GM12874 (cell line): Measurements from ENCODE around the gene ZNF469.

Source experiments
- TF ChIP-seq, protein P1 (sequence below): IDR thresholded peaks from 2 replicates; pipeline ENCODE4 v1.5.1; 2011; ENCODE audit warnings: low read depth, mild to moderate bottlenecking, control low read depth, low read length, moderate library complexity; ENCODE audit not compliant: insufficient read depth

Gene ZNF469, protein sequence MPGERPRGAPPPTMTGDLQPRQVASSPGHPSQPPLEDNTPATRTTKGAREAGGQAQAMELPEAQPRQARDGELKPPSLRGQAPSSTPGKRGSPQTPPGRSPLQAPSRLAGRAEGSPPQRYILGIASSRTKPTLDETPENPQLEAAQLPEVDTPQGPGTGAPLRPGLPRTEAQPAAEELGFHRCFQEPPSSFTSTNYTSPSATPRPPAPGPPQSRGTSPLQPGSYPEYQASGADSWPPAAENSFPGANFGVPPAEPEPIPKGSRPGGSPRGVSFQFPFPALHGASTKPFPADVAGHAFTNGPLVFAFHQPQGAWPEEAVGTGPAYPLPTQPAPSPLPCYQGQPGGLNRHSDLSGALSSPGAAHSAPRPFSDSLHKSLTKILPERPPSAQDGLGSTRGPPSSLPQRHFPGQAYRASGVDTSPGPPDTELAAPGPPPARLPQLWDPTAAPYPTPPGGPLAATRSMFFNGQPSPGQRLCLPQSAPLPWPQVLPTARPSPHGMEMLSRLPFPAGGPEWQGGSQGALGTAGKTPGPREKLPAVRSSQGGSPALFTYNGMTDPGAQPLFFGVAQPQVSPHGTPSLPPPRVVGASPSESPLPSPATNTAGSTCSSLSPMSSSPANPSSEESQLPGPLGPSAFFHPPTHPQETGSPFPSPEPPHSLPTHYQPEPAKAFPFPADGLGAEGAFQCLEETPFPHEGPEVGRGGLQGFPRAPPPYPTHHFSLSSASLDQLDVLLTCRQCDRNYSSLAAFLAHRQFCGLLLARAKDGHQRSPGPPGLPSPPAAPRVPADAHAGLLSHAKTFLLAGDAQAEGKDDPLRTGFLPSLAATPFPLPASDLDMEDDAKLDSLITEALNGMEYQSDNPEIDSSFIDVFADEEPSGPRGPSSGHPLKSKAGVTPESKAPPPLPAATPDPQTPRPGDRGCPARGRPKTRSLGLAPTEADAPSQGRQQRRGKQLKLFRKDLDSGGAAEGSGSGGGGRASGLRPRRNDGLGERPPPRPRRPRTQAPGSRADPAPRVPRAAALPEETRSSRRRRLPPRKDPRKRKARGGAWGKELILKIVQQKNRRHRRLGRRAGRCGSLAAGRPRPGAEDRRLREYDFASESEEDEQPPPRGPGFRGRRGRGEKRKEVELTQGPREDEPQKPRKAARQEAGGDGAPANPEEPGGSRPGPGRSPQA (N-terminal part only)

DNA sequence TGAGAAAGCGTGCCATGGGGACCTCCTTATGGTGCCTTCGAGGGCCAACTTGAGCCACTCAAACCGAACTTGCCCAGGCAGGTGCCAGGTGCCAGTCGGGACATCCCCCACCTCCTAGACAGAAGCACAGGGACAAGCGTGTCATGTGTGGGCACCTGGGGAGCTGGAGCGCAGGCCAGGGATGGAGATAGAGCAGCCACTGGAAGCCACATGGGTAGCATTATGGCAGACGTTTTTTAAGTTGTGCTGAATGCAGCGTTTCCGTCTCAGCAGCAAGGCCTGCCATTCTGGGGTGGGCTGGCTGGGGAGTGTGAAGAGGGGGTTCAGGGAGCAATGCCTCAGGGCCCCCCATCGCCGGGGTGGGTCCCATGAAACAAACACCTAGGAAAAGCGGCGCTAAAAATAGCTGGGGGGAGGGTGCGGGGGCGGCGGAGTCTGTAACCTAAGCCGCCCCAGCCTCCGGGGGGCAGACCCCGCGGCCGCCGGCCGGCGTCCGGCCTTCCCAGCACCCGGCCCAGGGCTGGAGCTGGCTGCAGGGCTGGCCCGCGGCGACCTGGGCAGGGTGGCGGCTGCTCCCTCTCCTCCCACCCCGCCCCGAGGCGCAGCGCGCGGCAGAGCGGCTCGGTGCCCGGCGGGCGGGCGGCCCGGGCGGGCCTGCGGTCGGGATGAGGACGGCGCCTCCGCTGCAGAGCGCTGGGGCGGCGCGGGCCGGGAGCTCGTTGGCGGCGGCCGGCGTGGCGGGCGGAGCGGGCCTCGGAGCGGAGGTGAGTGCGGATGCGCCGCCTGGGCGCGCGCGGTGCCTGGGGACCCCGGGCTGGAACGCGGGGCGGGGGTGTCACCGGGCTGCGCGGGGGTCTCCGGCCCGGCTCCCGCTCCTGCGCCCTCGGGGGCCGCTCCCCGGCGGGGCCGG is at the start of gene ZNF469:
Gene ZNF469, plus strand, starts transcription at position 469 of the 910 bp plus-strand sequence. CDS start 44,512 bp downstream, outside the sequence.
- TF ChIP-seq, protein P1, sequence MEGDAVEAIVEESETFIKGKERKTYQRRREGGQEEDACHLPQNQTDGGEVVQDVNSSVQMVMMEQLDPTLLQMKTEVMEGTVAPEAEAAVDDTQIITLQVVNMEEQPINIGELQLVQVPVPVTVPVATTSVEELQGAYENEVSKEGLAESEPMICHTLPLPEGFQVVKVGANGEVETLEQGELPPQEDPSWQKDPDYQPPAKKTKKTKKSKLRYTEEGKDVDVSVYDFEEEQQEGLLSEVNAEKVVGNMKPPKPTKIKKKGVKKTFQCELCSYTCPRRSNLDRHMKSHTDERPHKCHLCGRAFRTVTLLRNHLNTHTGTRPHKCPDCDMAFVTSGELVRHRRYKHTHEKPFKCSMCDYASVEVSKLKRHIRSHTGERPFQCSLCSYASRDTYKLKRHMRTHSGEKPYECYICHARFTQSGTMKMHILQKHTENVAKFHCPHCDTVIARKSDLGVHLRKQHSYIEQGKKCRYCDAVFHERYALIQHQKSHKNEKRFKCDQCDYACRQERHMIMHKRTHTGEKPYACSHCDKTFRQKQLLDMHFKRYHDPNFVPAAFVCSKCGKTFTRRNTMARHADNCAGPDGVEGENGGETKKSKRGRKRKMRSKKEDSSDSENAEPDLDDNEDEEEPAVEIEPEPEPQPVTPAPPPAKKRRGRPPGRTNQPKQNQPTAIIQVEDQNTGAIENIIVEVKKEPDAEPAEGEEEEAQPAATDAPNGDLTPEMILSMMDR = no peak

DNA sequence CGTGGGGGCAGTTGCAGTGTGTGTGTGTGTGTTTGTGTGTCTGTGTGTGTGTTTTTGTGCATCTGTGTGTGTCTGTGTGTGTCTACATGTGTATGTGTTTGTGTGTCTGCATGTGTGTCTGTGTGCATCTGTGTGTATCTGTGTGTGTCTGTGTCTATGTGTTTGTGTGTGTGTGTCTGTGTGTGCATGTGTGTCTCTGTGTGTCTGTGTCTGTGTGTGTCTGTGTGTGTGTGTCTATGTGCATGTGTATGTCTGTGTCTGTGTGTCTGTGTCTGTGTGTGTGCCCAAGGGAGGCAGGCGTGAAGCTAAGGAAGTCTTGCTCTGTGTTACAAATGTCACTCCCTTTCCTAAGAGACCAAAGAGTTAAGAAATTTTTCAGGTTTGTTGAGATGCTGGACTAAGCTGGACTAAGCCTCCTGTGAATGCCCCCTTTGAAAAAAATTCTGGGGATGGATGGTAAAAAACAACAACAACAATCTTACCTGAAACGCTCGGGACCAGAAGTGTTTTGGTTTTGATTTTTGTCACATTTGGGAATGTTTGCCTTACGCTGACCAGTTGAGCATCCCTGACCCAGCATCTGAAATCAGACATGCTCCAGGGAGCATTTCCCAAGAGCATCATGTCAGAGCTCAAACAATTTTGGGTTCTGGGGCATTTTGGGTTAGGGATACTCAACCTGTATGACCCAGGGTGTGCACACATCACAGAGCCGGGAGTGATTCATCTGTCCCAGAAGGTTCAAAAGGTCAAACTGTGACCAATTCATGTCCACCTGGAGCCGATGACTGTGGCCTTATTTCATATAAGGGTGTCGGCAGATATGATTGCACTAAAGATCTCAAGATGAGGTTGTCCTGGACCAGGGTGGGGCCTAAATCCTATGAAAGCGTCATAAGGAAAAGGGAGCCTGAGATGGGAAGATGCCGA is 48.6 kb upstream of the ZNF469 start:
- TF ChIP-seq, protein P1 = no peak

DNA sequence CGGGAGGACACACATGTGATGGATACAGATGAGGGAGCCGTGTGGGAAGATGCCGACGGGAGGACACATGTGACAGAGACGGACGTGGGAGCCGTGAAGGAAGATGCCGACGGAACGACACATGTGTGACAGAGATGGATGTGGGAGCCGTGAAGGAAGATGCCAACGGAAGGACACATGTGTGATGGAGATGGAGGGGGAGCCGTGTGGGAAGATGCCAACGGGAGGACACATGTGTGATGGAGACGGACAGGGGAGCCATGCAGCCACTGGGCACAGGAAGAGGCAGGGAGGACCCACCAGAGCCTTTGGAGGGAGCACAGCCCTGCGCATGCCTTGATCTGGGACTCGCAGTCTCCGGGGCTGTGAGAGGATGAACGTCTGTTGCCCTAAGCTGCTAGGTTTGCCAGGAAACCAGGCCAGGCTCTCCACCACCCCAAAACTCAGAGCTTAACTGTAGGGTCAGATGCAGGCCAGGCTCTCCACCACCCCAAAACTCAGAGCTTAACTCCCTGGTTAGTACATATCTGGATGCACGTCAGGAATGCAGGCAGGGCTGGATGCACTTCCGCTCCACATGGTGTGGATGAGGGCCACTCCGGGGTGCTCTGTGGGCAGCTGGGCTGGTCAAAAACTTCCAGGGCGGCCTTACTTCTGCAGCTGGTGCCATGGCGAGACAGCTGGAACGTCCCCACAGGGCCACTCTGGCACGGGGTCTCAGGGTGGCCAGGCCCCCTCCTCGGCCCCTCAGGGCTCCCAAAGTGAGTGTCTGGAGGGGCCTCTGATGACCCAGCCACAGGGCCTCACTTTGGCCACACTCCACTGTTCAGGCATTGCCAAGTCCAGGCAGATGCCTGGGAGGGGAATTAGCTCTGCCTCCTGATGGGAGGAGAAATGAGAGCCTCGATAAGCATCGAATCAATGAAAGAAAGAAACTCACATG is 47.7 kb upstream of the ZNF469 start:
- TF ChIP-seq, protein P1 = no peak

DNA sequence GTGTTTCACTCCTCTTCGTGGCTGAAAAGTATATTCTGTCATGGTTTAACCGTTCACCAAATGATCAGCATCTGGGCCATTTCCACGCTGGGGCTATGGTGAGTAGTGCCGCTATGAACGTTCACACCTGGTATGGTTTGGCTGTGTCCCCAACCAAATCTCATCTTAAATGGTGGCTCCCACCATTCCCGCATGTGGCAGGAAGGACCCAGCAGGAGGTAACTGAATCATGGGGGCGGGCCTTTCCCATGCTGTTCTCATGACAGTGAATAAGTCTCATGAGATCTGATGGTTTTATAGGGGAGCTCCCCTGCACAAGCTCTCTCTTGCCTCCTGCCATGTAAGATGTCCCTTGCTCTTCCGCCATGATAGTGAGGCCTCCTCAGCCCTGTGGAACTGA is 45.7 kb upstream of the ZNF469 start:
- TF ChIP-seq, protein P1 = no peak

DNA sequence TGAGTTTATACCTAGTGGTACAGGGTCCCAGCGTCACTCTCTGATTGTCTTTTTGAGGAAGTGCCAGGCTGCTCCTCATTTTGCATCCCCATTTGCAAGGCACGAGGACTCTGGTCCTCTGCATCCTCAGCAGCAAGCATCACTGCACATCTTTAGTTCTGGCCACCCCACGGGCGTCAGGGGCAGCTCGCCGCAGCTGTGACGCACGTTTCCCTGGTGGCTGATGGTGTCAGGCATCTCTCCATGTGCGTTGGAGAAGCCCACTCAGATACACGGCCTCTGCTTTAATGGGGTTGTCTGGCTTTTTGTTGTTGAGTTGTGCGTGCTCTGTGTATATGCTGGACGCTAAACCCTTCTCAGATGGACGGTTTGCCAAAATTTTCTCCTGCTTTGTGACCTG is 45.2 kb upstream of the ZNF469 start:
- TF ChIP-seq, protein P1 = no peak
